ENCODE measurements around the gene ARHGAP33. TPM values are rescaled to one million over a fixed set of nuclear protein-coding genes. Genes with fewer than 3 reads are reported as not detected.

The ARHGAP33 gene
- total RNA-seq, 1 experiment from 2014 or later: 43.9 TPM

- no peak for TF ChIP-seq ZNF281 (CRISPR knock-in tag; IDR thresholded peaks at IDR 0.05)
Observed at GRCh38 chr19:35738887-35739229, 36.5 kb upstream of the ARHGAP33 start (continued).

- ChIA-PET POLR2A (interaction anchor here (0.8 to 1.3 kb wide), 8 partner anchors 9 to 269 kb away, joined by 3 to 10 read pairs (median 3); partner anchors contain the start of gene SYNE4), CTCF (interaction anchor here (0.7 to 1.6 kb wide), 11 partner anchors 9 to 192 kb away, joined by 3 to 25 read pairs (median 6); partner anchors contain the start of gene LIN37)
- Mint-ChIP-seq H3K4me1 (peaks cover 10% of the 10 kb centered on the region), H3K36me3 (peaks cover 26% of the 10 kb centered on the region), H3K27ac (no peak overlapping the region; the same call in 1 of the 2 replicates), H3K27me3 (ENCODE audit: low read depth) (no peaks in the 10 kb centered on the region), H3K4me3 (peak overlapping the region; percentile 81), H3K9me3 (no peaks in the 10 kb centered on the region)
- no peak for DNase-seq (ENCODE audit: low spot score)
- ATAC-seq: no peak
- TF ChIP-seq MLX (CRISPR knock-in tag; IDR thresholded peaks at IDR 0.05) (0 out of 2 replicates have a peak, but pooled peaks have one; percentile 27), NFE2L1 (CRISPR knock-in tag; IDR thresholded peaks at IDR 0.05) (no peak)
Observed at GRCh38 chr19:35739275-35740107, 35.9 kb upstream of the ARHGAP33 start.

- Mint-ChIP-seq H3K9me3 (no peaks in the 10 kb centered on the region), H3K36me3 (peaks cover 21% of the 10 kb centered on the region), H3K27ac (no peak overlapping the region), H3K4me1 (peaks cover 11% of the 10 kb centered on the region), H3K27me3 (ENCODE audit: low read depth) (no peaks in the 10 kb centered on the region), H3K4me3 (peak overlapping the region; percentile 81)
- ATAC-seq: no peak
- CTCF ChIA-PET: interaction anchor here (0.9 to 1.6 kb wide), 17 partner anchors 8 to 230 kb away, joined by 3 to 25 read pairs (median 5); partner anchors contain the start of gene LIN37
- no peak for DNase-seq (ENCODE audit: low spot score)
- POLR2A ChIA-PET: interaction anchor here (0.9 to 1.3 kb wide), 12 partner anchors 9 to 268 kb away, joined by 3 to 13 read pairs (median 4); partner anchors contain the start of genes HSPB6, PROSER3 and SYNE4
- TF ChIP-seq GTF2I (CRISPR knock-in tag; conservative IDR thresholded peaks at IDR 0.05) (no peak), ZNF121 (CRISPR knock-in tag; IDR thresholded peaks at IDR 0.05) (no peak), AFF4 (CRISPR knock-in tag; IDR thresholded peaks at IDR 0.05; ENCODE audit: borderline replicate concordance) (no peak), ZNF425 (CRISPR knock-in tag; conservative IDR thresholded peaks at IDR 0.05) (no peak), ZMAT4 (CRISPR knock-in tag; IDR thresholded peaks at IDR 0.05) (no peak), SOX15 (CRISPR knock-in tag; IDR thresholded peaks at IDR 0.05) (no peak), NFE2L1 (CRISPR knock-in tag; IDR thresholded peaks at IDR 0.05) (no peak), ZBTB43 (CRISPR knock-in tag; IDR thresholded peaks at IDR 0.05) (no peak), FOXP1 (CRISPR knock-in tag; IDR thresholded peaks at IDR 0.05; ENCODE audit: borderline replicate concordance) (no peak), NFATC4 (CRISPR knock-in tag; IDR thresholded peaks at IDR 0.05) (no peak), KAT7 (CRISPR knock-in tag; IDR thresholded peaks at IDR 0.05; ENCODE audit: borderline replicate concordance) (no peak), TEAD1 (CRISPR knock-in tag; IDR thresholded peaks at IDR 0.05) (no peak), NR2C2 (CRISPR knock-in tag; IDR thresholded peaks at IDR 0.05) (no peak)
Observed at GRCh38 chr19:35740108-35740422, 35.3 kb upstream of the ARHGAP33 start.

Measured in WTC11 (cell line).